OCI-LY7 (cell line): ENCODE data around the gene MYRIP.

ENCODE experiments used
- EZH2phosphoT487 ChIP-seq: fragments of 200-600 bp; sonication (generic); IDR thresholded peaks from 2 replicates; pipeline ENCODE4 v1.6.1; 2018; ENCODE audit warnings: low read depth, borderline replicate concordance, mild to moderate bottlenecking, mixed run types, antibody characterized with exemption, low read length, moderate library complexity, mixed read lengths
- TF ChIP-seq, protein P1 (sequence below): fragments of 200-600 bp; sonication (generic); conservative IDR thresholded peaks from 2 replicates; pipeline ENCODE4 v1.5.1; 2014; ENCODE audit warnings: mild to moderate bottlenecking, antibody characterized with exemption, low read length, moderate library complexity, mixed read lengths

DNA sequence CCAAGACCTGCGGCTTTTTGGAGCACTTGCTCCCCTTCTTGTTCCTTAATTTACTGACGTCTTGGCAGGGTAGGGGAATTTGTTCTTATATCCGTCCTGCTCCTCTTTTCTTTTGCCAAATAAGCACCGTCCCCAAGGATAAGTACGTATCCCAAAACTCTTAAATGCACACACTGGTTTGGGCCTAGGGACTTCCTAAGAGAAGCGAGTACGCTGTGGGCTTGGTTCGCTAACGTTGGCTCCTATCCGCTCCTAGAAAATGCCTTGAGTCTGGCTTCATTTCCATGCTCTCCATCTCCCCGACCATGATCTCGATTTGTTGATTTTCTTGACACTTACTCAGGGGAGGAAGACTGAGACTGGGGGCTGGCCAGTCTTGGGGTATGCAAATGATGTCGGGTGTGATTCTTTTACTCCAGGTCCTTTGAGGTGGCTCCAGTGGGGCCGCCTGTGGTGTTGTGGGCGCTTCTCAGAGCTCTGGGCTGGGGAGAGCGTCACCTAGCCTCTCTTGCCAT is 1.3 kb downstream of the MYRIP start:
- TF ChIP-seq, protein P1, sequence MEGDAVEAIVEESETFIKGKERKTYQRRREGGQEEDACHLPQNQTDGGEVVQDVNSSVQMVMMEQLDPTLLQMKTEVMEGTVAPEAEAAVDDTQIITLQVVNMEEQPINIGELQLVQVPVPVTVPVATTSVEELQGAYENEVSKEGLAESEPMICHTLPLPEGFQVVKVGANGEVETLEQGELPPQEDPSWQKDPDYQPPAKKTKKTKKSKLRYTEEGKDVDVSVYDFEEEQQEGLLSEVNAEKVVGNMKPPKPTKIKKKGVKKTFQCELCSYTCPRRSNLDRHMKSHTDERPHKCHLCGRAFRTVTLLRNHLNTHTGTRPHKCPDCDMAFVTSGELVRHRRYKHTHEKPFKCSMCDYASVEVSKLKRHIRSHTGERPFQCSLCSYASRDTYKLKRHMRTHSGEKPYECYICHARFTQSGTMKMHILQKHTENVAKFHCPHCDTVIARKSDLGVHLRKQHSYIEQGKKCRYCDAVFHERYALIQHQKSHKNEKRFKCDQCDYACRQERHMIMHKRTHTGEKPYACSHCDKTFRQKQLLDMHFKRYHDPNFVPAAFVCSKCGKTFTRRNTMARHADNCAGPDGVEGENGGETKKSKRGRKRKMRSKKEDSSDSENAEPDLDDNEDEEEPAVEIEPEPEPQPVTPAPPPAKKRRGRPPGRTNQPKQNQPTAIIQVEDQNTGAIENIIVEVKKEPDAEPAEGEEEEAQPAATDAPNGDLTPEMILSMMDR: no peak
- no peak for TF ChIP-seq EZH2phosphoT487
